Stimulated activated CD8-positive, alpha-beta memory T cell treated with anti-CD3 and anti-CD28 coated beads, Interleukin-4, amount 100 ng/mL, for 1 hour (primary cell): ENCODE measurements around the gene PTGER3.
"Not testable (repeated sequence)": the region's sequence is repeated elsewhere in the genome, so short reads cannot be mapped to it uniquely, and the experiment has no call there.

ENCODE experiments used
- DNase-seq, 2 donors: peaks; one replicate each; pipeline ENCODE4 v3.0.0-alpha.2; 2020; ENCODE audit warnings: low read depth in 2 of 2, low spot score in 1 of 2

Gene PTGER3

GRCh38 chr1:70961374-70961975 is 86.1 kb downstream of the PTGER3 start:
- no peak for DNase-seq

- DNase-seq, result no peak
Observed at GRCh38 chr1:70948396-70949017, 99.1 kb downstream of the PTGER3 start.

GRCh38 chr1:70947835-70948234 is 99.8 kb downstream of the PTGER3 start:
- no peak for DNase-seq

- no peak for DNase-seq
Observed at GRCh38 chr1:70945676-70946075, 101.9 kb downstream of the PTGER3 start.

- DNase-seq, result no peak
Observed at GRCh38 chr1:70945251-70945650, 102.4 kb downstream of the PTGER3 start.

GRCh38 chr1:70941563-70941962 is 106.1 kb downstream of the PTGER3 start:
- DNase-seq, result no peak

- not testable (repeated sequence) for DNase-seq
Observed at GRCh38 chr1:70940398-70940797, 107.2 kb downstream of the PTGER3 start.

- DNase-seq, result no peak
Observed at GRCh38 chr1:70934194-70934961, 113.2 kb downstream of the PTGER3 start.

GRCh38 chr1:70930062-70930461 is 117.6 kb downstream of the PTGER3 start:
- DNase-seq, result no peak

- no peak for DNase-seq
Observed at GRCh38 chr1:70922196-70922595, 125.4 kb downstream of the PTGER3 start.
